DMS114 treated with DMSO at 0.1 percent for 48 hours (cell line): ENCODE data around the gene HS3ST6.
"Not testable (repeated sequence)": the region's sequence is repeated elsewhere in the genome, so short reads cannot be mapped to it uniquely, and the experiment has no call there.

Experiments
- DNase-seq: peaks from one replicate; lab custom pipeline; 2025; ENCODE audit not compliant: unreplicated experiment; lab: John Stamatoyannopoulos, UW

HS3ST6 gene

GRCh38 chr16:1929105-1929504 lies 10.9 kb upstream of the HS3ST6 start:
- peak; percentile 15 for DNase-seq

GRCh38 chr16:1926271-1926670 lies 8.1 kb upstream of the HS3ST6 start:
- DNase-seq = no peak

DNA sequence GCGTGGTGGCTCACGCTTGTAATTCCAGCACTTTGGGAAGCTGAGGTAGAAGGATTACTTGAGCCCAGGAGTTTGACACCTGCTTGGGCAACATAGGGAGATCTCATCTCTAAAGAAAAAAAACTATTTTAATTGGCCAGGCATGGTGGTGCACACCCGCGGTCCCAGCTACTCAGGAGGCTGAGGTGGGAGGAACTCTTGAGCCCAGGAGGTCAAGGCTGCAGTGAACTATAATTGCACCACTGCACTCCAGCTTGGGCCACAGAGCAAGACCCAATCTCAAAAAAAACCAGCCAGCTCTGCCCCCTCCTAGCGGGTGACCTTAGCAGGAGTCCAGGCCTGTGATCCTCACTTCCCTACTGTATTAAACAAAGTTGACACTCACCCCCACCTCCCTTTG lies 5.9 kb upstream of the HS3ST6 start:
- DNase-seq = no peak

GRCh38 chr16:1923299-1924034 lies 5.3 kb upstream of the HS3ST6 start:
- no peak for DNase-seq

DNA sequence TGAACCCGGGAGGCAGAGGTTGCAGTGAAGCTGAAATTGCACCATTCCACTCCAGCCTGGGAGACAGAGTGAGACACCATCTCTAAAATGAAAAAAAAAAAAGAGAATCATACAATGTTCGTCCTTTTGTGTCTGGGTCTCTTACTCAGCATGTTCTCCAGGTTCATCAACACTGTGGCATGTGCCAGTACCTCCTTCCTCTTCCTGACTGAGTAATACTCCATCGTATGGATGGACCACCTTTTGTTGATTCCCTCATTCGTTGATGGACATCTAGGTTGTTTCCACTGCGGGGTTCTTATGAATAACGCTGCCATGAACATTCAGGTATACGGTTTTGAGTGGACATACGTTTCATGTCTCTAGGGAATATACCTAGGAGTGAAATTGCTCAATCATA lies 4.1 kb upstream of the HS3ST6 start:
- DNase-seq = no peak

GRCh38 chr16:1920727-1921171 lies 2.5 kb upstream of the HS3ST6 start:
- no peak for DNase-seq

GRCh38 chr16:1920122-1920521 lies 1.9 kb upstream of the HS3ST6 start:
- not testable (repeated sequence) for DNase-seq

- DNase-seq = no peak
Measured at GRCh38 chr16:1919327-1919998, 1.2 kb upstream of the HS3ST6 start.

- DNase-seq = no peak
Measured at GRCh38 chr16:1917665-1918350, 407 bp downstream of the HS3ST6 start.

DNA sequence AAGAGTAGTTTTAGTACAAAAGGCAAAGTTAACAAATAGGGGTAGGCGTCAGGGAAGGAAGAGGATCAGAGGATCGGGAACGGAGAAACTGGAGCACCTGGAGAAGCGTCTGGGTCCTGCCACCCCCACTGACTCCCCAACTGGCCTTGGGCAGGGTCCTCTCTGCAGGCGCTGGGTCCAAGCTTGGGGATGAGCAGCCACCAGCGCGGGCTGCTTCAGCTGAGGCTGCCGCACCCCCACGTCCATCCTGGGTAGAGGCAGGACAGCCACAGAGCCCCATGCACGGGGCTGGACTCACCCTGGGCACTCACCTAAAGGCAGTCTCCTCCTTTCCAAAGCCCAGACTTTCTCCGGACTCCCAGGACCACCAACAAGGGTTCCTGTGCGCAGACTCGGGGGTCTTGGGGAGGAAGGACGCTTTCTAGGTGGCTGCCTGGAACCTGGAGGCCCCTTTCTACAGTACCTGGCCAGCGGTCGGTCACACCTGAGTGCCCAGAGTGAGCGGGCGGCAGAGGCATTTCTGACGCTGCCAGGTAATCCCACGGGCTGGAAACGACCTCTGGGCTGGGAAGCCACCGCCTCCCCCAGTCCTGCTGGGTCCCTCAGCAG lies 1.1 kb downstream of the HS3ST6 start:
- DNase-seq = no peak

- no peak for DNase-seq
Measured at GRCh38 chr16:1916640-1916990, 1.6 kb downstream of the HS3ST6 start.

DNA sequence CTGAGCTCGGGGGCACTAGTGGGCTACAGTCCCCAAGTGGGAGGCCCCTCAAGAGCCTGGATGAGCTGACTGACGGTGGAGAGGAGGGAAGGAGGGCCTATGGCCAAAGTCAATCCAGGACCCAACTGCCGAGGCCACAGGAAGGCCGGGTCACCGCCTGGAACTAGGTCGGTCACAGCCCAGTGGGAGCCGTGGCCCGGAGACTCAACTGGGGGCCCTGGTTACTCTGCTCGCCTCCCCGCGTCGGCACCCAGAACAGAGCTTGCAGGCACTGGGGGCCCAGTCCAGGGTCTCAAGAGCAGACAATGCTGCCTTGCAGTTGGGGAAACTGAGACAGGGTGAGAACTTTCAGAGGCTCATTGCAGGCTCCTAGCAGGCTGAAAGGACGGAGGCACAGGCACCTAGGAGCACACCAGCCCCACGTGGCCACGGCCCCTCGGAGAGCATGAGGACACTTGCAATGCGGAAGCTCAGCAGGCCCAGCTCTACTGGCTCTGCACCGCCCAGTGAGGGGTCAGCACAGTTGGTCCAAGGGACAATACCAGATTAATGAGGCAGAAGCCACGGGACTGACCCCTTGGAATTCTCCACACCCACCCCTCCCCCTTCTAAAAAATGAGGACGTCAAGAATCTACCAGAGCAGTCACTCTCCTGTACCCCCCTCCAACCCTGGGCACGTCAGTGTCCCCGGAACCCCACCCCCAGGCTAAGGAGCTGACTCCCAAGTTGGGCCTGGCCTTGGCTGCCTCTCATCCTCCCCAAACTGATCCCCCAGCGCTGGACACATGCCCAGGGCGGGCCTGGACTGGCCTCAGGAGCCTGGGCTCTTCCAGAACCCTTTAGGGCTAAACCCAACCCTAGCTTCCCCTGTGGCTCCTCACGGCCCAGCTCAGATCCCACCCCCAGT lies 2.2 kb downstream of the HS3ST6 start:
- DNase-seq = no peak

DNA sequence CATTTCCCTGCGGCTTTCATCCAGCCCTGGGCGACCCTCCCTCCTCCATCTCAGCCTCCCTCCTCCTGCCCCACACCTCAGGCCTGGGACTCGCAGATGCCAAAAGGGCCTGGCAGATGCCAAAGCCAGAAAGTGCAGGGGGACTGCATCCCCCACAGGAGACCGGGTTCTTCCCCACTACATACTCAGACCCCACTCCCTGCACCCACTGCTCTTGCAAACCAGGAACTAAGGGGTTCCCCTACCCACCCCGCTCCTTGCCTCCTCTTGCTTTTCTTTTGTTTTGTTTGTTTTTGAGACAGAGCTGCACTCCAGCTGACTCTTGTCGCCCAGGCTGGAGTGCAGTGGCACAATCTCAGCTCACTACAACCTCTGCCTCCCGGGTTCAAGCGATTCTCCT lies 3.2 kb downstream of the HS3ST6 start:
- DNase-seq = no peak

DNA sequence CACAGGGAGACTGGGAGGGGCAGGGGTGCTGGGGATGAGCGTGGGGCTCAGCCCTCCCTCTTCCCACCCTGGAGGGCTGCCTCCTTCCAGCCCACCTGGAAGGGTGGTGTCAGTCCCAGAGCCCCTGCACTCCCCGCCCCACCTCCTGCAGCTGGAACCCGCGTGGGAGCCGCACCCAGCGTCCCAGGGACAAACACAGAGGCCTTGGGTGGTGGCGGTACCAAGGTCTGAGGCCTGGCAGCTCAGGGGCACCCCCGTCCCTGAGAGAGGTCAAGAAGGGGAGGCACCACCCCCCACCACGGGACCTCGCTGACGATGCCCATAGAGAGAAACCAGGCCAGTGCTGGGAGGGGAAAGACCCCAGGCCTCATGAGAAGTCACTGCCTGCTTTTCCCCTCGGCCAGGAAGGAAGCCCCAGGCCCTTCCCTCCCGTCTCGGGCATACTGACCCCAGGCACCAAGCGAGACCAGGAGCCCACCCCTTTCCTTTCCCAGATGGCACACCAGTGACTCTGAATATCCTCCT lies 4.1 kb downstream of the HS3ST6 start:
- no peak for DNase-seq

DNA sequence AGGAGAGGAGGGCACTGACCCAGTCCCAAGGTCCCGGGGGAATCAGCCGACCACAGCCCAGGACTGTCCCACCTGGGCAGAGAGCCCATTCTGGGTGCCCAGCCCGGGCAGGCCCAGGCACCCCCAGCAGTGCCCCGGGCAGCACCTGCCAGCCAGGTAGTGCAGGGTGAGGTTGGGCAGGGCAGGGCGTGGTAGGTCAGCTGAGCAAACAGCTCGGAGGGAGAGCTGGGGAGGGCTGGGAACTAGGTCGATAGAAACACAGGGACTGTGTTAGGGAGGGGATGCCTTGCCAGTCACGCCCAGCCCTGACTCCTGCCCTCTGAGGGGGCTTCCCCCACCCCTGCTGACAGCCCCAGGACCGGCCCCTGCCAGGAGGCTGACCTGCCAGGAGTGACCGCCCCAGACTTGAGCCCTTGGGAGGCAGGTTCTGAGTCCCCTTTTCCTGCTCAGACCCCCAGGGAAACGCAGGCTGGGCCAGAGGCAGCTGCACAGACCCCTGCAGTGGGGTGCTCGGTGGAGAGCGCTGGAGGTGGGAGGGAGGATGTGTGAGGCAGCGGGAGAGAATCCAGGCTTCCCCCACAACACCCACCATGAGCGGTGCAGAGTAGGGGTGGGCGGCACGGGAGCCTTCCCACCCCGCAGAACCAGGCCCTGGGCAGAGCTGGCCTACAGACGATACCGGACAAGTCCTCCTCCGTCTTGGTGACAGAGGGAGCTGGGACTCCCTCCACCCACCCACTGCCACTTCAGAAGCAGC lies 4.7 kb downstream of the HS3ST6 start:
- DNase-seq = no peak

DNA sequence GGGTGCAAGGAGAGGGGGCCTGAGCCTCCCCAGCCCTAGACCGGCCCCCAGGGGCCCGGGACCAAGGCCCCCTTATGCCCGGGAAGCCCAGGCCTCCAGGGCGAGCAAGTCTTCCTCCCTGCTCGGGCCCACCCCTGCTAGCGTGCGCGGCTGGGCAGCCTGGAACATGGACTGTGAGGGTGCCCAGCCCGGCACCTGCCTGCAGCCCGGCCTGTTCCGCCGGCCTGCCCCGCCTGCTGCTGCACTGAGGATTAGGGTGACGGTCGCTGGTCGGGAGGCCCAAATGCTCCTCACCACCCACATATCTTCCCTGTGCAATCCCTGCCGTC lies 6.0 kb downstream of the HS3ST6 start:
- no peak for DNase-seq

DNA sequence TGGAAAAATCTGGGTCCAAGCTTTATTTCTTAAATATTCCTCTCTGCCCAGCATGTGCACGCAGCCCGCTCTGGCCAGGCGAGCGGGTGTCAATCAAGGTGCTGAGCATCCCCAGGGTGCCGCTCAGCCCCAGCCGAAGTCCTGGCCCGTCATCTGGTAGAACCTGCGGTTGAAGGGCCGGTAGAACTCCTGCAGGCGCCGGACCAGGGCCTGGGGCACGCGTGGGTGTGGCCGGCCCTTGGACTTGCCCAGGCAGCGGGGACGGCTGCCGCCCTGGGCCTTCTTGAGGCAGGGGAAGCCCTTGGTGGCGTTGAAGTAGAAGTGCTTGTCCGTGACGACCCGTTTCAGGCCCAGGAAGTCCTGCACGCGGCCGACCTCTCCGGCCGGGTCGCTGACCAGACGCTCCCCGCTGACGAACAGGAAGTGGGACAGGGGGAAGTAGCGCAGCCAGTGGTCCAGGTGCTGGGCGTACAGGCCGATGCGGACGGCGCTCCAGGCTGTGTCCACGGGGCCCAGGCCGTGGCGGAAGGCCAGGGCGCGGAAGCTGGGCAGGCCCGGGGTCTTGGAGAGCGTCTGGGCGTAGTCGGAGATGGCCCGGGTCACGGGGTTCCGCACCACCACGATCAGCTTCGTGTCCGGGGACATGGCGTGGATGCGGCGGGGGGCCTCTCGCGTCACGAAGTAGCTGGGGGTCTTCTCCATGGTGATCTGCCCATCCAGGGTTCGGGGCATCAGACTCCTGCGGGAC lies 6.6 kb downstream of the HS3ST6 start:
- no peak for DNase-seq

- no peak for DNase-seq
Measured at GRCh38 chr16:1909561-1910231, 8.5 kb downstream of the HS3ST6 start.

DNA sequence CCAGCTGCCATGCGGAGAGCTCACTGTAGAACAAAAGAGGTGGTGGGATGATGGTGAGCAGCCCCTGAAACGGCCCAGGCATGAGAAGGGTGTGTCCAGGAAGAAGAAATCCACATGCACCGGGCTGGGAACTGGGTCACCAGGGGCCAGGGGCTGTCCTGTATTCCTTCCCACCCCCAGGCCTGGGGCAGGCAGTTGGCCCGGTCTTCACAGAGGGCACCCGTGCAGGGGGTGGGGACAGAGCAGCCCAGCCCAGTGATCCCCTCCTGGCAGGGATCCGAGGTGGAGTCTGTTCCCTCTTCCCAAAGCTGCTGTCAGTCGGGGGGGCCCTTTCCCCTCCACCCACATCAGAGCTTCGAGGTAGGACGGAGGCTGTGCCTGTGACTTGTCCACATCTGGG lies 9.2 kb downstream of the HS3ST6 start:
- DNase-seq = no peak
